Stimulated activated CD4-positive, alpha-beta T cell treated with anti-CD3 and anti-CD28 coated beads, TNF-alpha, amount 100 ng/mL, for 48 hours (primary cell): ENCODE results near the gene ODC1.

Experiments used
- DNase-seq, 3 donors: peaks; one replicate each; pipeline ENCODE4 v3.0.0-alpha.2; 2020; ENCODE audit warnings: low read depth in 3 of 3

The ODC1 gene

GRCh38 chr2:10433947-10434885 is 13.9 kb downstream of the ODC1 start:
- DNase-seq, result no peak

GRCh38 chr2:10433264-10433946 is 14.7 kb downstream of the ODC1 start:
- no peak for DNase-seq

- DNase-seq, result no peak
These were observed 15.6 kb downstream of the ODC1 start for GRCh38 chr2:10432311-10433181.

GRCh38 chr2:10431797-10432196 is 16.3 kb downstream of the ODC1 start:
- DNase-seq, result no peak

GRCh38 chr2:10430886-10431622 is 17.1 kb downstream of the ODC1 start:
- no peak for DNase-seq

GRCh38 chr2:10428924-10429323 is 19.2 kb downstream of the ODC1 start:
- no peak for DNase-seq

GRCh38 chr2:10428355-10428754 is 19.8 kb downstream of the ODC1 start:
- no peak for DNase-seq

- no peak for DNase-seq
These were observed 20.5 kb downstream of the ODC1 start for GRCh38 chr2:10427618-10427949.

GRCh38 chr2:10426726-10427617 is 21.2 kb downstream of the ODC1 start:
- DNase-seq, result no peak

- DNase-seq, result no peak
These were observed 22.4 kb downstream of the ODC1 start for GRCh38 chr2:10425699-10426098.

GRCh38 chr2:10424916-10425505 is 23.1 kb downstream of the ODC1 start:
- DNase-seq, result no peak

- DNase-seq, result no peak
These were observed 24.1 kb downstream of the ODC1 start for GRCh38 chr2:10424051-10424450.

- no peak for DNase-seq
These were observed 24.7 kb downstream of the ODC1 start for GRCh38 chr2:10423400-10423774.

- DNase-seq, result no peak
These were observed 25.3 kb downstream of the ODC1 start for GRCh38 chr2:10422732-10423399.

GRCh38 chr2:10422251-10422650 is 25.9 kb downstream of the ODC1 start:
- DNase-seq, result no peak

- DNase-seq, result no peak
These were observed 28.4 kb downstream of the ODC1 start for GRCh38 chr2:10419553-10420257.

GRCh38 chr2:10417551-10418335 is 30.4 kb downstream of the ODC1 start:
- no peak for DNase-seq

GRCh38 chr2:10415640-10416039 is 32.5 kb downstream of the ODC1 start:
- no peak for DNase-seq
